Astrocyte of the spinal cord (primary cell): Measurements from ENCODE around the gene MBD3.

Experiments used
- DNase-seq: peaks from one replicate; pipeline ENCODE4 v3.0.0; 2011; ENCODE audit warnings: low read depth, low spot score
- H3K4me3 ChIP-seq: 2 replicates; pipeline ENCODE4 v1.5.1; 2011; ENCODE audit warnings: low read depth, mild to moderate bottlenecking, low read length, moderate library complexity
- CTCF ChIP-seq: IDR thresholded peaks from 2 replicates; pipeline ENCODE4 v1.5.1; 2012; ENCODE audit warnings: low read depth, mild to moderate bottlenecking, low read length, inconsistent platforms
- in situ Hi-C: cut with HindIII; loops from 2 replicates; pipeline ENCODE4 v1.10.0; 2017; ENCODE audit warnings: low sequenced_read_pairs

MBD3 gene

DNA sequence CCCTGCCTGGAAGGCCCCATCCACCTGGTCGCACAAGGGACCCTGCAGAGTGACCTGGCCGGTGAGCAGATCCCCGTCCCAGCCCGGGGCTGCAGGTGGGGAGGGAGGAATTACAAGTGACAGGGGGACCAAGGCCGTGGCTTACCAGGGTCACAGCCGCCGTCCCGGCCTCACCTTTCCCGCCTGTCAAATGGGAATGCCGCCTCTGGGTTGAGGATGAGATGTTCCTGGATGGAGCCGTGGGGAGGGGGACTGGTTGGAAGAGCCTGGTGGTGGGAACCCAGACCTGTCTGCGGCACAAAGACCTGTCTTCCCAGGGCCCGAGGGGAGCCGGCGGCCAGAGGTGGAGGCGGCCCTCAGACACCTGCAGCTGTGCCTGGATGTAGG, 63.2 kb downstream of the MBD3 start:
- no peak overlapping the region for H3K4me3 ChIP-seq
- no peak for DNase-seq
- no peak for TF ChIP-seq CTCF
- in situ Hi-C loops: no loop called here

DNA sequence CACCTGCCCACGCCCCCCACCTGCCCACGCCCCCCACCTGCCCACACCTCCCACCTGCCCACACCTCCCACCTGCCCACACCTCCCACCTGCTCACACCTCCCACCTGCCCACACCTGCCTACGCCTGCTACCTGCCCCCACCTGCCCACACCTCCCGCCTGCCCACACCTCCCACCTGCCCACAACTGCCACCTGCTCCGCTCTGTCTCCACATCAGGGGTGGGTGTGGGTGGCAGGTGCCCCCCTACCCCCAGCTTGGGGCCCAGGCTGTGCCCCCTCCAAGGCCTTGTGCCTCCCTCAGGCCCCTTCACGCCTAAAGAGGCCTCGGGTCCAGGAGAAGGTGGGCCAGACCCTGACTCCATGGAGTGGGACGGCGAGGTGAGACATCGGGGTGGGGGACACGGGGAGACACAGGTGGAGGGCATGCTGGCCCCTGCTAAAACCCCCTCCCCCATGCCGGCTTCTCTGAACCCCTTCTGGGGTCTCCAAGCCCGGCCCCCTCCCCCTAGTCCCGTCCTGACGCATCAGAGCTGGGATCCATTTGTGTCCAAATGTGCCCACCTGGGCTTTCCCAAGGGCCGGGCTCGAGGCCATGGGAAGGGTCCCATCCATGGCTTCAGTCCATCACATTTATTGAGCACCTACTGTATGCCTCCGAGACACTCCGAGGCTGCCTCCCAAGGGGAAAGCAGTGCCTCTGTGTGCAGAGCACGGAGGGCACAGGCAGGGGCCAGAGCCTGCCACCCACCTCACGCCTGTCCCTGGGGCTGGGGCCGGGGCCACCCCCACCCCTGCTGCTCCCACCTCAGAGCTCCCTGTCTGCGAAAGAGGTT, 63.9 kb downstream of the MBD3 start:
- in situ Hi-C loops: no loop called here
- no peak overlapping the region for H3K4me3 ChIP-seq
- TF ChIP-seq CTCF: no peak
- no peak for DNase-seq

GRCh38 chr19:1527650-1528309, 64.9 kb downstream of the MBD3 start:
- in situ Hi-C loops: no loop called here
- no peak for TF ChIP-seq CTCF
- no peak for DNase-seq
- no peak overlapping the region for H3K4me3 ChIP-seq

DNA sequence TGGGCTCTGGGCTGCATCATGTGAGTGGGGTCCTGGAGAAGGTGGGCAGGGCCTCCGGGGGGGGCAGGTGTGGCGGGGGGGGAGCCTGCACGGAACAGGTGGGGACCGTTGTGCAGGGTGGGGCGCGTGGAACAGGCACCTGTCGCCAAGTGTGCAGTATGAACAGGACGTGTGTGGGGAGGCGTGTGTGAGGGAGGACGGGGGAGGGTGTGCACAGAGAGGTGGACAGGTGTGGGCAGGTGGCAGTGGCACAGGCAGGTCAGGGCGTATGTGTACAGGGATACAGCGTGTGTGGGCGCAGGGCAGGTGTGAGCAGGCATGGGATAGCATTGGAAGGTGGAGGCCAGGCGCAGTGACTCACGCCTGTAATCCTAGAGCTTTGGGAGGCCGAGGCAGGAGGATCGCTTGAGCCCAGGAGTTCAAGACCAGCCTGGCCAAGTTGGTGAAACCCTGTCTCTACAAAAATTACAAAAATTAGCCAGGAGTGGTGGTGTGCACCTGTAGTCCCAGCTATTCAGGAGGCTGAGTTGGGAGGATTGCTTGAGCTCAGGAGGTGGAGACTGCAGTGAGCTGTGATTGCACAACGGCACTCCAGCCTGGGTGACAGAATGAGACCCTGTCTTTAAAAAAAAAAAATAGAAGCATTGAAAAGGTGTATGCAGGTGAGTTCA, 65.6 kb downstream of the MBD3 start:
- no peak for DNase-seq
- in situ Hi-C loops: no loop called here
- no peak for TF ChIP-seq CTCF
- no peak overlapping the region for H3K4me3 ChIP-seq

- H3K4me3 ChIP-seq: no peak overlapping the region
- TF ChIP-seq CTCF: no peak
- in situ Hi-C loops: no loop called here
- DNase-seq: no peak
Measured at GRCh38 chr19:1526066-1526778, 66.4 kb downstream of the MBD3 start.

DNA sequence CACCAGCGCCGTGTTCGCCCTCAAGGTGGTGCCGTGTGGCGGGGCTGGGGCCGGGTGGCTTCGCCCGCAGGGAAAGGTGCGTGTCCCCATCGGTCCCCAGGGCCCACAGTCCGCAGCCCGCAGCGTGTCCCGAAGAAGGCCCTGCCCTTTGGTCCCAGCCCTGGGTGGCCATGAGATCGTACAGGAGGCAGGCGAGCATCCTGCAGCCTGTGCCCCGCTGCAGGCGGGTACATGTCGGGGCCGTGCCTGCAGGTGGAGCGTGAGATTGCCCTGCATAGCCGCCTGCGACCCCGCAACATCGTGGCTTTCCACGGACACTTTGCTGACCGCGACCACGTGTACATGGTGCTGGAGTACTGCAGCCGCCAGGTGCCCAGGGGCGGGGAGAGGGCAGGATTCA, 67.3 kb downstream of the MBD3 start:
- DNase-seq: no peak
- in situ Hi-C loops: no loop called here
- no peak overlapping the region for H3K4me3 ChIP-seq
- no peak for TF ChIP-seq CTCF
